ENCODE measurements around the gene TOLLIP.

The TOLLIP gene

GRCh38 chr11:1240771-1241170 lies 68.7 kb downstream of the TOLLIP start:
- no peak for DNase-seq (ENCODE audit: low read depth)
- no peak overlapping the region for H3K4me3 ChIP-seq (replicated peaks; ENCODE audit: low read depth, low read length)
- no peak for TF ChIP-seq CTCF (IDR thresholded peaks at IDR 0.05; ENCODE audit: low read length, missing control alignments)

GRCh38 chr11:1239596-1240205 lies 69.7 kb downstream of the TOLLIP start:
- no peak for TF ChIP-seq CTCF (IDR thresholded peaks at IDR 0.05; ENCODE audit: low read length, missing control alignments)

GRCh38 chr11:1238767-1239595 lies 70.5 kb downstream of the TOLLIP start:
- no peak for DNase-seq (ENCODE audit: low read depth)
- no peak for TF ChIP-seq CTCF (IDR thresholded peaks at IDR 0.05; ENCODE audit: low read length, missing control alignments)
- H3K4me3 ChIP-seq (replicated peaks; ENCODE audit: low read depth, low read length), result no peak overlapping the region

More at GRCh38 chr11:1239596-1240205, 69.7 kb downstream of the TOLLIP start:
- DNase-seq (ENCODE audit: low read depth), result no peak
- H3K4me3 ChIP-seq (replicated peaks; ENCODE audit: low read depth, low read length), result no peak overlapping the region

- no peak overlapping the region for H3K4me3 ChIP-seq (replicated peaks; ENCODE audit: low read depth, low read length)
- no peak for DNase-seq (ENCODE audit: low read depth)
- no peak for TF ChIP-seq CTCF (IDR thresholded peaks at IDR 0.05; ENCODE audit: low read length, missing control alignments)
These were observed 71.6 kb downstream of the TOLLIP start for GRCh38 chr11:1237851-1238250.

- no peak overlapping the region for H3K4me3 ChIP-seq (replicated peaks; ENCODE audit: low read depth, low read length)
- TF ChIP-seq CTCF (IDR thresholded peaks at IDR 0.05; ENCODE audit: low read length, missing control alignments), result no peak
These were observed 72.3 kb downstream of the TOLLIP start for GRCh38 chr11:1237128-1237580.

GRCh38 chr11:1236316-1237127 lies 72.9 kb downstream of the TOLLIP start:
- DNase-seq (ENCODE audit: low read depth), result no peak
- H3K4me3 ChIP-seq (replicated peaks; ENCODE audit: low read depth, low read length), result no peak overlapping the region
- no peak for TF ChIP-seq CTCF (IDR thresholded peaks at IDR 0.05; ENCODE audit: low read length, missing control alignments)

More at GRCh38 chr11:1237128-1237580, 72.3 kb downstream of the TOLLIP start:
- no peak for DNase-seq (ENCODE audit: low read depth)
